NCI-H2107 (cell line): ENCODE data around the gene SULT1E1.

Experiments used
- DNase-seq: peaks from one replicate; lab custom pipeline; 2025; lab: John Stamatoyannopoulos, UW

SULT1E1 gene

DNA sequence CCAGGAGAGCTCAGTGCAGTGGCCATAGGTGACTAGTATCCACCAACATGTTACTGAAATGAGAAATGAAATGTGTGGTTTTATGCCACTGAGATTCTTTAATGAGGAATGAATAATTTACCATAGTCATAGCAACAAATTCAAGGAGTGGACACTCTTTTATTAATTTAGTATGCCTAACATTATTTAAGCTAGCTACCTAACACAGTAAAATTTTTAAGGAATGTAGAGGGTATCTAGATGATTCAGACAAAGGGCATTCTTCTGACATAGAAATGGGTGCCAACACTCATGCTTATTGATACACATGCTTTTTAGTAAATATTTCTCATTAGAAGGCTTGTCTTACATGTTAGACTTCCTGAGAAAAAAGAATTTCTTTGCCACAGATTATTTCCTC lies 66.2 kb downstream of the SULT1E1 start:
- no peak for DNase-seq
